Renal cortical epithelial cell (primary cell): ENCODE measurements around the gene SYNDIG1. TPM values are rescaled to one million over a fixed set of nuclear protein-coding genes. Genes with fewer than 3 reads are reported as not detected.

Experiments
- DNase-seq: peaks from one replicate; pipeline ENCODE4 v3.0.0-alpha.2; 2011; ENCODE audit warnings: low read depth
- total RNA-seq: library from RNA; depleted of rRNA; stranded (reverse); fragments of >200 nt; gene quantifications from 2 replicates; pipeline ENCODE4 v1.2.3, GENCODE V29; 2014

The SYNDIG1 gene
- total RNA-seq, 1 donor from 2014 or later = 0.05 TPM

- no peak for DNase-seq
These were observed 222.5 kb downstream of the SYNDIG1 start for GRCh38 chr20:24691901-24692351.

- no peak for DNase-seq
These were observed 223.2 kb downstream of the SYNDIG1 start for GRCh38 chr20:24692446-24693200.

GRCh38 chr20:24693466-24694156 is 224.2 kb downstream of the SYNDIG1 start:
- no peak for DNase-seq

- DNase-seq = no peak
These were observed 224.8 kb downstream of the SYNDIG1 start for GRCh38 chr20:24694157-24694726.

GRCh38 chr20:24694727-24695528 is 225.5 kb downstream of the SYNDIG1 start:
- DNase-seq = no peak

- no peak for DNase-seq
These were observed 226.2 kb downstream of the SYNDIG1 start for GRCh38 chr20:24695529-24696225.

- DNase-seq = no peak
These were observed 227.0 kb downstream of the SYNDIG1 start for GRCh38 chr20:24696396-24696795.

- no peak for DNase-seq
These were observed 228.0 kb downstream of the SYNDIG1 start for GRCh38 chr20:24697411-24697810.

- no peak for DNase-seq
These were observed 228.8 kb downstream of the SYNDIG1 start for GRCh38 chr20:24698189-24698588.

- DNase-seq = no peak
These were observed 229.3 kb downstream of the SYNDIG1 start for GRCh38 chr20:24698706-24699206.

GRCh38 chr20:24699321-24700165 is 230.1 kb downstream of the SYNDIG1 start:
- DNase-seq = no peak

GRCh38 chr20:24700166-24700860 is 230.9 kb downstream of the SYNDIG1 start:
- DNase-seq = no peak

- DNase-seq = no peak
These were observed 231.6 kb downstream of the SYNDIG1 start for GRCh38 chr20:24701027-24701426.

- no peak for DNase-seq
These were observed 232.2 kb downstream of the SYNDIG1 start for GRCh38 chr20:24701668-24702067.

- DNase-seq = no peak
These were observed 233.3 kb downstream of the SYNDIG1 start for GRCh38 chr20:24702501-24703283.

GRCh38 chr20:24703284-24703610 is 233.8 kb downstream of the SYNDIG1 start:
- DNase-seq = no peak

- no peak for DNase-seq
These were observed 235.5 kb downstream of the SYNDIG1 start for GRCh38 chr20:24704899-24705298.

- DNase-seq = no peak
These were observed 236.1 kb downstream of the SYNDIG1 start for GRCh38 chr20:24705486-24705885.
